ENCODE measurements around the gene CLEC19A. TPM values are rescaled to one million over a fixed set of nuclear protein-coding genes. Genes with fewer than 3 reads are reported as not detected.
"Not testable (repeated sequence)": the region's sequence is repeated elsewhere in the genome, so short reads cannot be mapped to it uniquely, and the experiment has no call there.

The CLEC19A gene
- polyA plus RNA-seq, 3 donors = 0.45 TPM; not detected in 2

DNA sequence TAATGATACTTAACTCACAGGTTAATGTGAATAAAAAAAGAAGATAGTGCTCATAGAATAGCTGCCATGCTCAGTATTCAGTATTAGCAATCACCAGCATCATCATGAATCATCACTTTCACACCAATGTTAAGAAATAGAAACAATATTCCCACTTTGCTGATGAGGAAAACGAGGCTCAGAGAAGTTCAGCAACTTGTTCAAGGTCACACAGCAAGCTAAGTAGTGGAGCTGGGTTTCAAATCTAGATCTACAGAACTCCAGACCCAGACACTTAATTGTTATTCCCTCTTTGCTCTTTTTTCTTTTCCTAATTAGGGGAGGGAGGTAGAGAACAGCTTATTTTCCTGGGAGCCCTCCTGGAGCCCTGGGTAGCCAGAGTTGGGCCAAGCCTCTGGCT is 22.9 kb downstream of the CLEC19A start:
- no peak overlapping the region for H3K27ac ChIP-seq (ENCODE audit: low read depth, low read length)
- WGBS, 3 donors = 48 to 75% (median 67%) methylated on average over 1 of the region's 1 CpG

DNA sequence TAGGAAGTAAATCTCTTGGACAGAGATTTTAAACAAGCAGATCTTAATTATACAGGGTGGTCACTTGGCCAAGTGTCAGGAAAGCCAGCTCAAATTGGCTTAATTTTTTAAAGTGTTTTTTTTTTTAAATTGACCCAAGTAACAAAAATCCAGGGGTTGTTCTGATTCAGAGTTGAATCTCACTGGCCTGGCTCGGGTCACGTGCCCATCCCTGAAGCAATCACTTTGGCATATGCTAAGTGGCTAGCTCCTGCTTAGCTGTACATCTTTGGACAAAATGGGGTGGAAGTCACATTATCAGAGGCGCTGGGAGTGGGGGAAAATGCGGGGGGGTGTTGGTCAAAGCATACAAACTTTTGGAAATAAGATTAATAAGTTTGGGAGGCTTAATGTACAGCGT is 23.6 kb downstream of the CLEC19A start:
- 76 to 85% (median 80%) methylated on average over 5 of the region's 5 CpGs for WGBS, 3 donors

GRCh38 chr16:19314718-19315425 is 29.3 kb downstream of the CLEC19A start:
- WGBS, 3 donors = 77 to 87% (median 84%) methylated on average over 2 of the region's 2 CpGs
- no peak overlapping the region for H3K27ac ChIP-seq (ENCODE audit: low read depth, low read length)

More for the DNA sequence above, 23.6 kb downstream of the CLEC19A start:
- no peak overlapping the region for H3K27ac ChIP-seq (ENCODE audit: low read depth, low read length)

DNA sequence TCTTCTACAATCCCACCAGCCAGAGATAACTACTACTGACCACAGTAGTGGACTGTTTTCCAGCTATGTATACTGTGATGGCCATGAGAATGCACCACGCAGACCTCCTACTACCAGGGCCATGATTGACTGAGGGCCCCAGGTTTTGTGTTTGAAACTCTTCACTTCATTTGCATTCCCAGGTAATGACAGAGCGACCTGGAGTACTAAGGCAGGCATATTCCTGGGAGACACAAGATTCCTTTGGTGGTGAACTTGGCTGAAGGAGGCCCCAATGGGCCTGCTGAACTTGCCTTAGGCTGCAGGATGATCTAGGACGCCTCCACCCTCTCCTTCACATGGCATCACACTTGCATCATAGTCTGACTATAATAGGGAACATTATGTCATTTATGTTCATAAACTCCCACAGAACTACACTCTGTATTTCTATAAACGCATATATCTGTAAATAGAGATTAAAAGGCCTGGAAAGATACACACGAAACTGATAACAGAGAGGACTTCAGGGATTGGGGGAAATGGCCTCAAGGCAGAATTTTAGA is 30.4 kb downstream of the CLEC19A start:
- 63 to 76% (median 69%) methylated on average over 5 of the region's 5 CpGs for WGBS, 3 donors
- no peak overlapping the region for H3K27ac ChIP-seq (ENCODE audit: low read depth, low read length)

GRCh38 chr16:19316846-19317245 is 31.3 kb downstream of the CLEC19A start:
- no peak overlapping the region for H3K27ac ChIP-seq (ENCODE audit: low read depth, low read length)
- WGBS, 3 donors = 44 to 58% (median 53%) methylated on average over 7 of the region's 7 CpGs

- WGBS, 3 donors = 75 to 84% (median 82%) methylated on average over 2 of the region's 2 CpGs
- H3K27ac ChIP-seq (ENCODE audit: low read depth, low read length) = not testable (repeated sequence)
Measured at GRCh38 chr16:19321186-19321585, 35.7 kb downstream of the CLEC19A start.

DNA sequence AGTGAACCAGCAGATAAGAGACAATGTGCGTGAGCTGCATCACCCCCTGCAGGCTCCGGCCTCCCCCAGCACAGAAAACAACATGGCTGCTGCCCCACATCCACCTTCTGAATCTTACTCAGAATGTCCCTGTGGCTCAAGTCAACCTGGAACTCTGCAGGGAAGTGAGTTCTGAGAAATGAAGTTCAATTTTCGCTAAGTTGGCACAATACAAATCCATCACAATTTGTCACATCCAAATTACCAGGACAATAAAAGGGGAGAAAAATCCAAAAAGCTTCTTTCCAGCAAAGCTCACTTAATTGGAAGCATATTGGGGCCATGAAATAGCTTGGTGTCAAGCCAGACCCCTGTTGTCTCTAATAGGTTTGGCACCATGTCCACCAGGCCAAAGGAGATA is 38.1 kb downstream of the CLEC19A start:
- WGBS, 3 donors = 43 to 80% (median 63%) methylated on average over 3 of the region's 3 CpGs
- H3K27ac ChIP-seq (ENCODE audit: low read depth, low read length) = no peak overlapping the region

- no peak overlapping the region for H3K27ac ChIP-seq (ENCODE audit: low read depth, low read length)
- 93 to 98% (median 97%) methylated on average over 1 of the region's 1 CpG for WGBS, 3 donors
Measured at GRCh38 chr16:19328364-19328763, 42.8 kb downstream of the CLEC19A start.

GRCh38 chr16:19329932-19330331 is 44.4 kb downstream of the CLEC19A start:
- no peak overlapping the region for H3K27ac ChIP-seq (ENCODE audit: low read depth, low read length)
- WGBS, 3 donors = 79 to 95% (median 90%) methylated on average over 1 of the region's 1 CpG

DNA sequence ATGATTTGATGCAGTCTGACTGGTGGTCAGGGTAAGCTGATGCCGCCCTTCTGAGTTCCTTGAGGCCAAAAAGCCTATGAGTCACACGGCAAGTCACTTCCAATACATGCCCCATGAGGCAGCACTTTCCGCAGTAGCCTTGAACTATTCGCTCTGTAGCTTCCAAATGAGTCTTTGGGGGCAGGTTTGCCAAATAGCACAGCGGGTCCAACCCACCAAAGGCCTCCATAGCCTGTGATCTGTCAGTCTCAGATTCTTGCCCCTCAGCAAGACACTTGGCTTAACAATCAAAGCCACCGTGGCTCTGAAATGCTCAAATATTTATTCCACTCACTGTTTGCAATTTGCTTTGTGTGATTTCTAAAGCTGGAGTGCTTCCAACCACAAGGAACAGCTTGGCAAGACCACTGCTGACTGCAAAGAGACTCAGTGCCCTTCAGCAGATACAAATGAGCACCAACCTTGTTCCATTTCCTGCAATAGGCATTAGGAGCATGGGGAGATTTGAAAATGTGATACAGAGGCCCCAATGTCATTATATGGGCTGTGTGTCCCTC is 45.4 kb downstream of the CLEC19A start:
- H3K27ac ChIP-seq (ENCODE audit: low read depth, low read length) = no peak overlapping the region
- 43 to 66% (median 52%) methylated on average over 6 of the region's 6 CpGs for WGBS, 3 donors

DNA sequence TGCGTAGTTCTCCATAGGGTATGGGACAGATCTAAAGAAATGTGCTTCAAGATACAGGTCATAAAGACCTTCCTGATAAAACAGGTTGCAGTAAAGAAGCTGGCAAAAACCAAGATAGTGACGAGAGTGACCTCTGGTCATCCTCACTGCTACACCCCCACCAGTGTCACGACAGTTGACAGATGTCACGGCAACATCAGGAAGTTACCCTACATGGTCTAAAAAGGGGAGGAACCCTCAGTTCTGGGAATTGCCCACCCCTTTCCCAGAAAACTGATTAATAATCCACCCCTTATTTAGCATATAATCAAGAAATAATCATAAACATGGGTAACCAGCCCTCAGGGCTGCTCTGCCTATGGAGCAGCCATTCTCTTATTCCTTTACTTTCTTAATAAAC is 46.3 kb downstream of the CLEC19A start:
- 70 to 77% (median 73%) methylated on average over 4 of the region's 4 CpGs for WGBS, 3 donors
- H3K27ac ChIP-seq (ENCODE audit: low read depth, low read length) = no peak overlapping the region

DNA sequence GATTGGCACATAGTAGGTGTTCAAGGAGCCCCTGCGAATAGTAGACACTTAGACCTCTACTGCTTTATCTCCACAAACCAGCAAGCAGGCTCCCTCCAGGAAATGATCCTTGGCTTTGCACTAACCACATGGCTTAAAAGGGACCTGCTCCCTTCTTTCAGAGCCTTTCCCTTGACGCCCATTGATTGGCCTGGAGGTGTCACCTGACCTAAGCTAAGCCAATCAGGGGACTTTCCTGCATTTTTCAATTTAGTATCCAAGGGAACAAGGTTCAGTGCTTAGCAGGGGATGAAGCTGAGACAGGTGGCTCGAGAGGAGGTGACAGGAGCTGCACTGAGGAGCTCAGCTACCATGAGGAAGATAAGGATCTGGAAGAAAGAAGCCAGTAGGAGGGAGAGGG is 52.8 kb downstream of the CLEC19A start:
- WGBS, 3 donors = 45 to 79% (median 69%) methylated on average over 3 of the region's 3 CpGs
- no peak overlapping the region for H3K27ac ChIP-seq (ENCODE audit: low read depth, low read length)

DNA sequence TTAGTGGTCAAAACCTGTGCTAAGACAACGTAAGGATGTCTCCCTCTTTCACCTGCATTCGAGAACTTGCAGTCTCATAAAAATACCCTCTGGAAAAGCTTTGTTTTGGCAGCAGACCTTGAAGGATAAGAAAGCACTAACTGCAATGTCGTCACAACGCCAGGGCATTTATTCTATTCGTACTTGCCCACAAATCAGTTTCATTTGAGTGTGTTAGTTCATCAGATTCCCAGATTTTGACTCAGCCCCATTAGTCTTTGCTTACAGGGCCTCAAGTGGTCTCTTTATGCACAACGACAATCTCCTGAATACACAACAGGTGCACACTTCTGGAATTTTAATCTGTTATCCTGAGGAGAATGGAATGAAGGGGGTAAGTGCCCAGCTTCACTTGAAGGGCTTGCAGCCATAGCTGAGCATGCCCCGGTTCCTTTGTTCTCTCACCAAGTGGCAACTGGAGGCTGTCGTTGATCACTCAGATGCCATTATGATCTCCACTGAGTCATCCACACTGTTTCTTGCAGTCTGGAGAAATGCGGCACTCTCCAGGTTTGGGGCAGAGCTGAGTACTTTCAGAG is 58.8 kb downstream of the CLEC19A start:
- H3K27ac ChIP-seq (ENCODE audit: low read depth, low read length) = no peak overlapping the region
- WGBS, 3 donors = 52 to 70% (median 59%) methylated on average over 9 of the region's 9 CpGs

- 52 to 69% (median 66%) methylated on average over 4 of the region's 4 CpGs for WGBS, 3 donors
- no peak overlapping the region for H3K27ac ChIP-seq (ENCODE audit: low read depth, low read length)
Measured at GRCh38 chr16:19344980-19345379, 59.4 kb downstream of the CLEC19A start.

DNA sequence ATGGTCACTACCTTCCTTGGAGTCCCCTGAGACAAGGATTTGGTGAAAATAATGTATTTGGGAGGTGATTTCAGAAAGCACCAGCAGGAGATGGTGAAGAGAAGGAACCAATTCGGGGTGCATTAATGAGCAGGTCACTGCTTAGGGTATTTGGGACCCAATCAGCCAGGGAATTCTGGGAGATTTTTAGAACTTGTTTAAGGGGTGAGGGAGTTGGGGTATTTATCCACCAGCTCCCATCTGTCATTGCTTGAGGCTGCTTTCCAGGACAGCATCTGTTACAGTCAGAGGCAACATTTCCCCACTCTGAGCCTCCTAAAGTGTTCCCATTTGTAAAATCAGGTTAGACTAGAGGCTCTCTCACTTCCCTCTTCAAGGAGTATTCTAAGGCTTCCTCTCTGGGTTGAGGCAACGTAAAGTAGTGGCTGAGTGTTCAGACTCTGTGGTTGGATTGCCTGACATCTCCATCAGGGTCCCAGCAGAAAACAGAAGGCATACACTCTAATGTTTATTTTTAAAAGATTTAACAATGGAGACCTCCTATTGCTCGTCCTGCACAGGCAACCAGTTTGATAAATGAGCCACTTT is 60.9 kb downstream of the CLEC19A start:
- WGBS, 3 donors = 19 to 41% (median 22%) methylated on average over 3 of the region's 3 CpGs
- no peak overlapping the region for H3K27ac ChIP-seq (ENCODE audit: low read depth, low read length)

DNA sequence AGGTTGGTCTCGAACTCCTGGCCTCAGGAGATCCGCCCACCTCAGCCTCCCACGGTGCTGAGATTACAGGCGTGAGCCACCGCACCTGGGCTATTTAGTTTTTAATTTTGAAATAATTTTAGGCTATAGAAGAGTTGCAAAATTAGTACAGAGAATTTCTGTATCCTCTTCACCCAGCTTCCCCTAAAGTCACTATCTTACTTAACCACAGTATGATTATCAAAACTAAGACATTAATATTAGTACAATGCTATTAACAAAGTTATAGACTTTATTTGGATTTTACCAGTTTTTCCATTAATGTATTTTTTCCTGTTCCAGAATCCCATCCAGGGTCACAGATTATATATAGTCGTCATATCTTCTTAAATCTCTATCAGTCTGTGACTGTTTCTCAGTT is 62.6 kb downstream of the CLEC19A start:
- H3K27ac ChIP-seq (ENCODE audit: low read depth, low read length) = no peak overlapping the region
- whole genome bisulfite sequencing, 3 donors = 75 to 89% (median 86%) methylated on average over 6 of the region's 6 CpGs

GRCh38 chr16:19348578-19349315 is 63.2 kb downstream of the CLEC19A start:
- H3K27ac ChIP-seq (ENCODE audit: low read depth, low read length) = no peak overlapping the region
- WGBS, 3 donors = 7 to 25% (median 19%) methylated on average over 11 of the region's 11 CpGs

DNA sequence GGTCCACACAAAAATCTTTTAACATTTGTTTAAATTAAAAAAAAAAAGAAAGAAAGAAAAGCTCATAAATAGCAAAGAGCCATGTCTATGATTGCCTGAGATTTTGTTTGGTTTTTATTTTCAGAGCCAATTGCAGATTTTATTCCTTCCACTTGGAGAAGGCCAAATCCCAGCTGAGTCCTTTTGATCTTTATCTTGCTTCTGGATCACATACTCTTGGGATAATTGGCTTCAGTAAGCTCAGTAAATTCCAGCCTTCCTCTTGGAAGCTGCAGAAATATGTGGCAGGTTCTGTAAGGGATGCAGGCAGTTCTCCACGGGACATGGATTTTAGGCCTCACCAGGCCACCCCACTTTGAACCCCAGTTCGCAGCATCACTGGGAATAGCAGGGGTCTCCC is 68.8 kb downstream of the CLEC19A start:
- no peak overlapping the region for H3K27ac ChIP-seq (ENCODE audit: low read depth, low read length)
- 71 to 78% (median 71%) methylated on average over 2 of the region's 2 CpGs for WGBS, 3 donors

Measured in adipose tissue (tissue), 3 donors.